Urinary bladder (tissue), 4 donors: Measurements from ENCODE around the gene ATP12A. TPM values are rescaled to one million over a fixed set of nuclear protein-coding genes. Genes with fewer than 3 reads are reported as not detected.

Source experiments
- DNase-seq: peaks from one replicate; pipeline ENCODE4 v3.0.0-alpha.2; 2015; ENCODE audit errors: extremely low spot score
- H3K27ac ChIP-seq: one replicate; pipeline ENCODE4 v1.5.1; 2013; ENCODE audit warnings: low read depth, mild to moderate bottlenecking, moderate library complexity
- H3K36me3 ChIP-seq: one replicate; pipeline ENCODE4 v1.6.1; 2013; ENCODE audit warnings: mild to moderate bottlenecking, moderate library complexity; ENCODE audit not compliant: insufficient read depth
- H3K4me1 ChIP-seq: one replicate; pipeline ENCODE4 v1.6.1; 2013; ENCODE audit warnings: mild to moderate bottlenecking, moderate library complexity; ENCODE audit not compliant: insufficient read depth
- H3K4me3 ChIP-seq: one replicate; pipeline ENCODE4 v1.5.1; 2013; ENCODE audit warnings: low read depth, low read length
- WGBS: extraction: QIAGEN DNeasy Blood & Tissue Kit; methylation state at CpG from one replicate; pipeline ENCODE4 v1.1.7; 2013; 5-methylcytosine and 5-hydroxymethylcytosine counted together
- polyA plus RNA-seq: library from polyadenylated mRNA; stranded (reverse); fragments of 200-250 nt; gene quantifications from one replicate; pipeline ENCODE4 v1.2.3, GENCODE V29; 2013
- total RNA-seq: library from RNA; depleted of rRNA; stranded (reverse); fragments of >200 nt; gene quantifications from one replicate; pipeline ENCODE4 v1.2.3, GENCODE V29; 2014
- donor health status: healthy with polysubstance abuse.
- donor health status: healthy.

ATP12A gene
- total RNA-seq = 0.42 TPM
- not detected for polyA plus RNA-seq

GRCh38 chr13:24680258-24680920 lies at the start of gene ATP12A:
ATP12A (plus strand) TSS chr13:24680408; CDS start chr13:24680744, 336 bp downstream.
- peak within 1 kb of the TSS; percentile 42 for H3K4me3 ChIP-seq

GRCh38 chr13:24630851-24631620 lies 49.2 kb upstream of the ATP12A start:
- Histone ChIP-seq H3K27ac (no peak overlapping the region), H3K4me1 (peaks cover 2% of the 10 kb centered on the region), H3K4me3 (no peak overlapping the region), H3K36me3 (no peaks in the 10 kb centered on the region)
- DNase-seq = no peak
- WGBS = 77% methylated on average over 13 of the region's 13 CpGs

More at GRCh38 chr13:24680258-24680920, at the start of gene ATP12A:
- DNase-seq = no peak
- H3K4me1 ChIP-seq = no peaks in the 10 kb centered on the region
- 1% methylated on average over 75 of the region's 75 CpGs for WGBS
- H3K27ac ChIP-seq = no peak within 1 kb of the TSS
- H3K36me3 ChIP-seq = no peaks in the 10 kb centered on the region

GRCh38 chr13:24631922-24632321 lies 48.3 kb upstream of the ATP12A start:
- WGBS = 76% methylated on average over 5 of the region's 5 CpGs
- H3K27ac ChIP-seq = no peak overlapping the region
- no peak for DNase-seq

DNA sequence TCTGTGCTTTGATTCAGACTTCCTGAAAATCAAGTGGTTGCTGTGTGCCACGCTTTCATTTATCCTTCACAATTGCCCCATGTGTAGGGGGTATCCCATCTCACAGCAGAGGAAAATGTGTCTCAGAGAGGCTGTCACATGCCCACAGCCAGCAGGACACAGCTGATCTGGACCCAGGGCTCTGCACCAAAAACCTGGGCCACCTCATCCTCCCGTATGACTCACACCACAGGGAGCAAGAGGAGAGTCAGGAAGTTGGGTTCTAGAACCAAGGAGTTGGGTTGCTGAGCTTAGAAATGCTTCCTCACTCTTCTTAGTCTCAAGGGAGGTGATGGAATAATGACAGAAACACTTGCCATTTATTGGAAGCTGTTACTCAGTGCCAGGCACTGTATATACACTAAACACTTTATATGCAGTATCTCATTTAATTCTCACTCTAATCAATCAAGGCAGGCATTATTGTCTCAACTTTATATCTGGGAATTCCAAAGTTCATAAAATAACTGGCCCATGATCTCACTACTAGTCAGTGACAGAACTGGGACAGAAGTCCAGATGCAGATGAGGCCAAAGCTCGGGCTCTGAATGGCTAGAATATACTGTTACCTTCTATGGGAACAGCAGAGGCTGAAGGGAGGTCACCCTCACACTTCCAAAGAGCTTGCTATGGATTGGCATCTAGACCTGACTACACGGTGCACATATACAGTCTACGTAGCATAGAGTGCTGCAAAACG lies 47.7 kb upstream of the ATP12A start:
- Histone ChIP-seq H3K36me3 (no peaks in the 10 kb centered on the region), H3K4me3 (no peak overlapping the region), H3K27ac (no peak overlapping the region), H3K4me1 (no peaks in the 10 kb centered on the region)
- 79% methylated on average over 6 of the region's 6 CpGs for WGBS
- no peak for DNase-seq

More at GRCh38 chr13:24631922-24632321, 48.3 kb upstream of the ATP12A start:
- H3K4me3 ChIP-seq = no peak overlapping the region
- H3K4me1 ChIP-seq = no peaks in the 10 kb centered on the region
- H3K36me3 ChIP-seq = no peaks in the 10 kb centered on the region

GRCh38 chr13:24636776-24637175 lies 43.4 kb upstream of the ATP12A start:
- H3K27ac ChIP-seq = no peak overlapping the region
- no peaks in the 10 kb centered on the region for H3K36me3 ChIP-seq
- no peak for DNase-seq
- WGBS = 95% methylated on average over 8 of the region's 8 CpGs
- no peak overlapping the region for H3K4me3 ChIP-seq
- H3K4me1 ChIP-seq = no peaks in the 10 kb centered on the region

- Histone ChIP-seq H3K4me3 (no peak overlapping the region), H3K4me1 (no peaks in the 10 kb centered on the region), H3K36me3 (no peaks in the 10 kb centered on the region), H3K27ac (no peak overlapping the region)
- DNase-seq = no peak
- WGBS = 60% methylated on average over 23 of the region's 23 CpGs
Measured at GRCh38 chr13:24638096-24638495, 42.1 kb upstream of the ATP12A start.

DNA sequence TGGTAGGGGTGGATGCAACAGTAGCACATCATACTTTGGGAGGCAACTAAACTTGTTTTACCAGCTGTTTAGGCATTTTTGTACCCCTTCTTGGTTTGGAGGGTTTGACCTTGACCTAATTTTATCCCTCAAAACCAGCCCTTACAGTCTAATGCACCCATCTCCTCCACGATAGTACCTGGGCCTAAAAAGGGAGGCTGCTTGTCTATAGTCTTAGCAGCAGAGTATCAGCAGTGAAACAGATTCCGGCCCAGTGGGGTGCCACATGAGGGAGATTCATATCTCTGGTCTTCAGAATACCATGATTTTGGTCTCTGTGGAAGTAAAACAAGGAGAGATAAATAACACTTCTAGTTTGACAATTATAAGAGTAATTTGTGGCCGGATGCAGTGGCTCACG lies 39.5 kb upstream of the ATP12A start:
- H3K27ac ChIP-seq = no peak overlapping the region
- H3K36me3 ChIP-seq = no peaks in the 10 kb centered on the region
- WGBS = 91% methylated on average over 4 of the region's 4 CpGs
- no peak overlapping the region for H3K4me3 ChIP-seq
- no peaks in the 10 kb centered on the region for H3K4me1 ChIP-seq
- no peak for DNase-seq

DNA sequence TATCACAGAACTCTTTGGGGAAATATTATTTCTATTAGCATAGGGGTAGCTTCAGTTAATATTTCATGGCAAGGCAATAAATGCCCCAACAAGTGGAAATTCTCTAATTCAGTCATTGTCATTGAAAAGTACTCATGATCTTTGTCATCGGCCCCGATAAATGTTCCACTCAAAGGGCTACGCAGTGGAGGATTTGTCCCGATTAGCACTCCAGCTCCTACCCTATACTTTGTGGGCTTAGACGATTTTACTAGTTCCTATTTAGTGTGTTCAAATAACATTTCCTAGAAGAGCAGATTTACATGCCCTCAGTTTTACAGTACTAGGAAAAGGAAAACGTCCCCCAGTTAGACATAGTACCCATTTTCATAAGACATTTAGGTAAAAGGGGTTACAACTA lies 38.0 kb upstream of the ATP12A start:
- H3K36me3 ChIP-seq = no peaks in the 10 kb centered on the region
- 81% methylated on average over 6 of the region's 6 CpGs for WGBS

GRCh38 chr13:24644036-24644435 lies 36.2 kb upstream of the ATP12A start:
- Histone ChIP-seq H3K4me3 (no peak overlapping the region), H3K36me3 (no peaks in the 10 kb centered on the region), H3K4me1 (no peaks in the 10 kb centered on the region), H3K27ac (no peak overlapping the region)
- 29% methylated on average over 1 of the region's 1 CpG for WGBS
- no peak for DNase-seq

More for the DNA sequence above, 38.0 kb upstream of the ATP12A start:
- H3K4me1 ChIP-seq = no peaks in the 10 kb centered on the region
- H3K27ac ChIP-seq = no peak overlapping the region
- no peak for DNase-seq
- H3K4me3 ChIP-seq = no peak overlapping the region

- Histone ChIP-seq H3K4me3 (no peak overlapping the region), H3K36me3 (no peaks in the 10 kb centered on the region), H3K4me1 (no peaks in the 10 kb centered on the region), H3K27ac (no peak overlapping the region)
- no peak for DNase-seq
Measured at GRCh38 chr13:24648271-24648670, 31.9 kb upstream of the ATP12A start.

- 93% methylated on average over 14 of the region's 14 CpGs for WGBS
- Histone ChIP-seq H3K4me3 (no peak overlapping the region), H3K36me3 (no peaks in the 10 kb centered on the region), H3K27ac (no peak overlapping the region), H3K4me1 (no peaks in the 10 kb centered on the region)
- no peak for DNase-seq
Measured at GRCh38 chr13:24648983-24649687, 31.1 kb upstream of the ATP12A start.

- no peak overlapping the region for H3K27ac ChIP-seq
- no peak overlapping the region for H3K4me3 ChIP-seq
- no peak for DNase-seq
- WGBS = 71% methylated on average over 2 of the region's 2 CpGs
- H3K4me1 ChIP-seq = no peaks in the 10 kb centered on the region
- no peaks in the 10 kb centered on the region for H3K36me3 ChIP-seq
Measured at GRCh38 chr13:24649688-24650043, 30.5 kb upstream of the ATP12A start.

DNA sequence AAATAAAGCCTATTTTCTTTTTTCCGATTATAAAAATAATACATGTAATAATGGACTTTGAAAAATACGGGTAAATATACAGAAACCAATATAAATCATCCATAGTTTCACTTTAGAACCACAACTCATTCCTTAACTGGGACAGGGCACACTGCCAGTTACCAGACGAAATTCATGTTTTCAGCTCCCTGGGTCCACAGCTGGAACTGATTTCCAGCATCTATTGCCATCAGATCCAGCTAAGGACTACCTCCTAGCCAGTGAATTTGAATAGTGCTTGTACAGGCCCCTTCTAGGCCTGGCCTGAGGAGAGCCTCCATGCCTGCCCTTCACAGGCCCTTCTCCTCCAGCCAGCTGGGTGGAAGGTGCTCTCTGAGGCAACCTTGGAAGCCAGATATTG lies 30.0 kb upstream of the ATP12A start:
- DNase-seq = no peak
- Histone ChIP-seq H3K36me3 (no peaks in the 10 kb centered on the region), H3K4me1 (no peaks in the 10 kb centered on the region), H3K27ac (no peak overlapping the region), H3K4me3 (no peak overlapping the region)
- 55% methylated on average over 3 of the region's 3 CpGs for WGBS
